Hair follicle dermal papilla cell (primary cell): ENCODE results near the gene BSG. TPM values are rescaled to one million over a fixed set of nuclear protein-coding genes. Genes with fewer than 3 reads are reported as not detected.

Source experiments
- total RNA-seq: library from RNA; depleted of rRNA; stranded (reverse); fragments of >200 nt; gene quantifications from 2 replicates; pipeline ENCODE4 v1.2.3, GENCODE V29; 2012

BSG gene
- 327 and 392 TPM in 2 replicates for total RNA-seq

DNA sequence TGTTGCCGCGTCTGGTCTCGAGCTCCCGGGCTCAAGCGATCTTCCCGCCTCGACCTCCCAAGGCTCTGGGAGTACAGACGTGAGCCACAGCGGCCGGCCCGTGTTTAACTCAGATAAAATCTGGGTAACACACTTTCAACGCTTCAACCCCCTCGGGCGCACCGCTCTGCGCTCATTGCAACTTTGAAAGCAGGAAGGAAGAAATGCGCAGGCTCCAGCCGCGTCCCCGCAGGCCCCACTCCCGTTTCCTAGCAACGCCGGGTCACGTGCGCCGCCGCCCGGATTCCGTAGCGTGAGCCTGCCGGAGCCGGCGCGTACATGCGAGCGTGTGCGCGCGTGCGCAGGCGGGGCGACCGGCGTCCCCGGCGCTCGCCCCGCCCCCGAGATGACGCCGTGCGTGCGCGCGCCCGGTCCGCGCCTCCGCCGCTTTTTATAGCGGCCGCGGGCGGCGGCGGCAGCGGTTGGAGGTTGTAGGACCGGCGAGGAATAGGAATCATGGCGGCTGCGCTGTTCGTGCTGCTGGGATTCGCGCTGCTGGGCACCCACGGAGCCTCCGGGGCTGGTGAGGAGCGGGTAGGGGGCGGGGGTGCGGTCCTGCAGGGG is at the start of gene BSG:
TSS of gene BSG (plus strand) at position 457 of the 603 bp plus-strand sequence. CDS start at position 496, 39 bp downstream.

DNA sequence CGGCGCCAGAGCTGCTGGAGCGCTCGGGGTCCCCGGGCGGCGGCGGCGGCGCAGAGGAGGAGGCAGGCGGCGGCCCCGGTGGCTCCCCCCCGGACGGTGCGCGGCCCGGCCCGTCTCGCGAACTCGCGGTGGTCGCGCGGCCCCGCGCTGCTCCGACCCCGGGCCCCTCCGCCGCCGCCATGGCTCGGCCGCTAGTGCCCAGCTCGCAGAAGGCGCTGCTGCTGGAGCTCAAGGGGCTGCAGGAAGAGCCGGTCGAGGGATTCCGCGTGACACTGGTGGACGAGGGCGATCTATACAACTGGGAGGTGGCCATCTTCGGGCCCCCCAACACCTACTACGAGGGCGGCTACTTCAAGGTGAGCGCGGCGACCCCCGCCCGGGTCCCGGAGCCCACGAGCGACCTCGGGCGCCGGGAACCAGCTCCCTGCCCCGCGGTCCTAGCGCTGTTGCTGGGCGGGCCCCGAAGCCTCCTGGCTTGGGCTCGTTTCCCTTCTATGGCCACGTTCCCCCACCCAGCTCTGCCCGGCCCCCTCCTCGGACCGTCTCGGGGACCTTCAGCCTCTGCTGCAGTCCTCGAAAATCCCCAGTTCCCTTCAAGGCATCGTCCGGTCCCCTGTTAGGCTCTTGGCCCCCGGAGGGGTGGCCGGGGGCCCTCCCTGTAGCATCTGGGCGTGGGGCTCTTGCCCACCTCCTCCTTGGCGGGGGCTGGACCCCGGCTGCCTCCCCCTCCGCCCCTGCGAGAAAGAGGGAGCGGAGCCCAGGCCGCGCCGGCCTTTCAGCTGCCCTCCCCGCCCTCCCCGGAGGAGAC is 40.4 kb upstream of the BSG start, which contains the start of gene CDC34:
TSS of gene CDC34 (plus strand) at position 8 of the 808 bp plus-strand sequence. CDS start at position 180, 172 bp downstream.

DNA sequence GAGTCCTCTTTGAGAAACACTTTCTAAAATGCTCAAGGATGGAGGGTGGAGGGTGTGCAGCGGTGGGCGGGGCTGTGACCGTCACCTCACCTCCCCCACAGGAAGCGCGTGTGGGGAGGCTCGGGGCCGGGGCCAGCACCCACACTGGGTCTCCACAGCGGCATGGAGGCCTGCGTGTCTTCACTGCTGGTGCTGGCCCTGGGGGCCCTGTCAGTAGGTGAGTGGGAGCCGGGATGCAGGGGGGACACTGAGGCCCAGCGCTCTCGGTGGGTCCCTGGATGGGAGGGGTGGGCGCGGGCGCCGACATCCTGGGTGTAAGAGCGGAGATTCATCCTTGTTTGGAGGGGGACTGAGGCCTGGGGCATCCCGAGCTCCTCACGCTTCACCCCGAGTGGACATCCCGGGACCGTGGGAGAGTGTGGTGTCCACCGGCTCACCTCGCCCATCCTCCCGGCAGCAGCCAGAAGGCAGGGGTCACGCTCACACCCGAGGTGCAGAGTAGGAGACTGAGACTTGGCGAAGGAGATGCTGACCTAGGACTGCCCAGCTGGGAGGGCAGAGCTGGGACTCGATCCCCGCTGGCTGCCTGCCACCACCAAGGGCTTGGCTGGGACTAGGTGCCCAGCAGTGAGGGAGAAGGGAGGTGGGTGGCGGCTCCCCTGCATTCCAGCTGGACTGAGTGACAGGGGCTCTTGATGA is 28.3 kb upstream of the BSG start, which contains the start of gene GZMM:
TSS of gene GZMM (plus strand) at position 144 of the 699 bp plus-strand sequence. CDS start at position 163, 19 bp downstream.

DNA sequence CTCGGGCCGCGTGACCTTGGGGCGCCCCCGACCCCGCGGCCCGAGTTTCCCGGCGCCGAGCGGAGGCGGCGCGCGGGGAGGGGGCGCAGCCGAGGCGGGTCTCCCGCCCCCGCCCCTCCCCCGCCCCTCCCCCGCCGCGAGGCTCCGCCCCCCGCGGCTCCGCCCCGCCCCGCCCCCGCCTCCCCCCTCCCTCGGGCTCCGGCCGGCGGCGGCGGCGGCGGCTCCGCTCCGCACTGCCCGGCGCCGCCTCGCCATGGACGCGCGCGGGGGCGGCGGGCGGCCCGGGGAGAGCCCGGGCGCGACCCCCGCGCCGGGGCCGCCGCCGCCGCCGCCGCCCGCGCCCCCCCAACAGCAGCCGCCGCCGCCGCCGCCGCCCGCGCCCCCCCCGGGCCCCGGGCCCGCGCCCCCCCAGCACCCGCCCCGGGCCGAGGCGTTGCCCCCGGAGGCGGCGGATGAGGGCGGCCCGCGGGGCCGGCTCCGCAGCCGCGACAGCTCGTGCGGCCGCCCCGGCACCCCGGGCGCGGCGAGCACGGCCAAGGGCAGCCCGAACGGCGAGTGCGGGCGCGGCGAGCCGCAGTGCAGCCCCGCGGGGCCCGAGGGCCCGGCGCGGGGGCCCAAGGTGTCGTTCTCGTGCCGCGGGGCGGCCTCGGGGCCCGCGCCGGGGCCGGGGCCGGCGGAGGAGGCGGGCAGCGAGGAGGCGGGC is 17.4 kb downstream of the BSG start, which contains the start of gene HCN2:
TSS of gene HCN2 (plus strand) at position 189 of the 703 bp plus-strand sequence. CDS start at position 254, 65 bp downstream.

Other genes with a start within 250 kb of the BSG start
- gene MIER2, start 227.8 kb upstream of the BSG start, total RNA-seq, result 13.8 and 21.0 TPM in 2 replicates
- under 0.01 and 0.12 TPM in 2 replicates for gene C2CD4C, start 163.4 kb upstream of the BSG start, total RNA-seq
- 0.12 and 1.1 TPM in 2 replicates for gene SHC2, start 111.6 kb upstream of the BSG start, total RNA-seq
- gene MADCAM1, start 76.1 kb upstream of the BSG start, total RNA-seq, result 0.16 and 0.36 TPM in 2 replicates
- gene TPGS1, start 65.1 kb upstream of the BSG start, total RNA-seq, result 43.0 and 61.0 TPM in 2 replicates
- gene CDC34, start 40.8 kb upstream of the BSG start, total RNA-seq, result 48.2 and 51.9 TPM in 2 replicates
- gene GZMM, start 28.5 kb upstream of the BSG start, total RNA-seq, result not detected in 2 replicates
- gene HCN2, start 17.3 kb downstream of the BSG start, total RNA-seq, result 2.4 and 2.9 TPM in 2 replicates
- 20.8 and 27.9 TPM in 2 replicates for gene POLRMT, start 60.9 kb downstream of the BSG start, total RNA-seq
- 0.16 TPM in 1 of 2 replicates, not detected in the other for gene FGF22, start 67.3 kb downstream of the BSG start, total RNA-seq
- gene RNF126, start 90.6 kb downstream of the BSG start, total RNA-seq, result 38.9 and 46.4 TPM in 2 replicates
- 34.2 and 42.5 TPM in 2 replicates for gene FSTL3, start 103.8 kb downstream of the BSG start, total RNA-seq
- gene PRSS57, start 122.9 kb downstream of the BSG start, total RNA-seq, result not detected in 2 replicates
- gene PALM, start 136.3 kb downstream of the BSG start, total RNA-seq, result 0.73 and 0.97 TPM in 2 replicates
- under 0.01 TPM in 1 of 2 replicates, not detected in the other for gene MISP, start 178.5 kb downstream of the BSG start, total RNA-seq
- 99.9 and 128 TPM in 2 replicates for gene PTBP1, start 224.9 kb downstream of the BSG start, total RNA-seq
- gene PLPPR3, start 249.4 kb downstream of the BSG start, total RNA-seq, result 1.3 and 2.4 TPM in 2 replicates